Endodermal cell (in vitro differentiated cells): Measurements from ENCODE around the gene P2RX7. TPM values are rescaled to one million over a fixed set of nuclear protein-coding genes. Genes with fewer than 3 reads are reported as not detected.

Experiments used
- DNase-seq: peaks from one replicate; pipeline ENCODE4 v3.0.0-alpha.2; 2017
- H3K27ac ChIP-seq: 2 replicates; pipeline ENCODE4 v1.5.1; 2013; ENCODE audit warnings: mild to moderate bottlenecking, low read depth, low read length, moderate library complexity
- H3K27me3 ChIP-seq: 2 replicates; pipeline ENCODE4 v1.6.1; 2013; ENCODE audit warnings: mild to moderate bottlenecking, low read length, moderate library complexity; ENCODE audit not compliant: insufficient read depth, control insufficient read depth, poor library complexity, severe bottlenecking
- H3K36me3 ChIP-seq: 2 replicates; pipeline ENCODE4 v1.7.0; 2013; ENCODE audit warnings: mild to moderate bottlenecking, low read length, moderate library complexity; ENCODE audit not compliant: control insufficient read depth, insufficient read depth
- H3K4me1 ChIP-seq: one replicate; pipeline ENCODE4 v1.7.0; 2013; ENCODE audit warnings: low read length; ENCODE audit not compliant: control insufficient read depth, insufficient read depth
- H3K4me3 ChIP-seq: 2 replicates; pipeline ENCODE4 v1.5.1; 2013; ENCODE audit warnings: mild to moderate bottlenecking, low read length, moderate library complexity
- H3K9ac ChIP-seq: 2 replicates; pipeline ENCODE4 v1.6.1; 2013; ENCODE audit warnings: mild to moderate bottlenecking, low read length, moderate library complexity; ENCODE audit not compliant: poor library complexity, severe bottlenecking; ENCODE audit errors: extremely low read depth
- H3K9me3 ChIP-seq: 2 replicates; pipeline ENCODE4 v1.6.1; 2013; ENCODE audit warnings: mild to moderate bottlenecking, low read length, moderate library complexity; ENCODE audit not compliant: control insufficient read depth
- H3K27ac Mint-ChIP-seq: 2 replicates; pipeline ENCODE4 v1.8.0; 2020; ENCODE audit warnings: mixed read lengths
- H3K27me3 Mint-ChIP-seq: 2 replicates; pipeline ENCODE4 v1.8.0; 2021; ENCODE audit warnings: mild to moderate bottlenecking, mixed read lengths; ENCODE audit not compliant: insufficient read depth
- H3K36me3 Mint-ChIP-seq: 2 replicates; pipeline ENCODE4 v1.8.0; 2020; ENCODE audit warnings: low read depth, mixed read lengths
- H3K4me1 Mint-ChIP-seq: 2 replicates; pipeline ENCODE4 v1.8.0; 2020; ENCODE audit warnings: mixed read lengths
- H3K4me3 Mint-ChIP-seq: 2 replicates; pipeline ENCODE4 v1.8.0; 2020; ENCODE audit warnings: mild to moderate bottlenecking, moderate library complexity, mixed read lengths
- H3K9me3 Mint-ChIP-seq: 2 replicates; pipeline ENCODE4 v1.8.0; 2020; ENCODE audit warnings: mild to moderate bottlenecking, mixed read lengths
- CTCF ChIP-seq: fragments of 200-600 bp; sonication (generic); conservative IDR thresholded peaks from 2 replicates; pipeline ENCODE4 v1.5.0; 2021; ENCODE audit warnings: antibody characterized with exemption, mild to moderate bottlenecking
- WGBS, 2 experiments: methylation state at CpG; one replicate each; pipeline versions ENCODE4 v1.1.5 to v1.1.7; 2013; ENCODE audit warnings: missing lambda C conversion rate in 2 of 2, mixed read lengths in 1 of 2; ENCODE audit not compliant: insufficient coverage in 1 of 2, insufficient read length in 1 of 2; 5-methylcytosine and 5-hydroxymethylcytosine counted together
- total RNA-seq, 2 donors: library from RNA; stranded (reverse); fragmentation: NEBNext Ultra II Directional in 1 of 2; extraction: Animal tissue kit (Norgen Biotek cat#: 25700) in 1 of 2; gene quantifications; 2 replicates in 1 of 2; 3 replicates in 1 of 2; pipeline ENCODE4 v1.2.1, GENCODE V29; 2021

The P2RX7 gene
- total RNA-seq, 2 donors from 2014 or later, result 0.18 TPM; not detected in 1

- Histone ChIP-seq H3K27me3 (peaks cover 95% of the 10 kb centered on the region), H3K36me3 (no peaks in the 10 kb centered on the region), H3K4me1 (no peaks in the 10 kb centered on the region), H3K9ac (no peak overlapping the region), H3K4me3 (no peak overlapping the region), H3K9me3 (no peaks in the 10 kb centered on the region), H3K27ac (no peak overlapping the region)
- WGBS, 2 experiments, result 93% methylated on average over 1 of the region's 3 CpGs; no CpG with 5 or more reads in 1 of the 2 experiments
- no peak for DNase-seq
- TF ChIP-seq CTCF, result no peak
- Mint-ChIP-seq H3K9me3 (no peaks in the 10 kb centered on the region), H3K4me1 (no peaks in the 10 kb centered on the region), H3K36me3 (no peaks in the 10 kb centered on the region), H3K27me3 (peaks cover 73% of the 10 kb centered on the region), H3K27ac (no peak overlapping the region), H3K4me3 (no peak overlapping the region)
Measured at GRCh38 chr12:121167951-121168350, 35.3 kb downstream of the P2RX7 start.

- Histone ChIP-seq H3K27ac (no peak overlapping the region), H3K4me3 (no peak overlapping the region), H3K9ac (no peak overlapping the region), H3K9me3 (no peaks in the 10 kb centered on the region), H3K27me3 (peaks cover 98% of the 10 kb centered on the region), H3K36me3 (no peaks in the 10 kb centered on the region), H3K4me1 (no peaks in the 10 kb centered on the region)
- peaks cover 82% of the 10 kb centered on the region for H3K27me3 Mint-ChIP-seq
- no peaks in the 10 kb centered on the region for H3K4me1 Mint-ChIP-seq
- no peak overlapping the region for H3K4me3 Mint-ChIP-seq
- no peak overlapping the region for H3K27ac Mint-ChIP-seq
- no peaks in the 10 kb centered on the region for H3K36me3 Mint-ChIP-seq
- H3K9me3 Mint-ChIP-seq, result no peaks in the 10 kb centered on the region
- TF ChIP-seq CTCF, result no peak
- no peak for DNase-seq
- WGBS, 2 experiments, result 61 to 67% methylated on average over 5 of the region's 5 CpGs
Measured at GRCh38 chr12:121170151-121170550, 37.5 kb downstream of the P2RX7 start.

GRCh38 chr12:121170611-121171260 is 38.1 kb downstream of the P2RX7 start:
- Histone ChIP-seq H3K4me1 (no peaks in the 10 kb centered on the region), H3K27ac (no peak overlapping the region), H3K4me3 (no peak overlapping the region), H3K36me3 (no peaks in the 10 kb centered on the region), H3K9me3 (no peaks in the 10 kb centered on the region), H3K9ac (no peak overlapping the region), H3K27me3 (peaks cover 98% of the 10 kb centered on the region)
- H3K27ac Mint-ChIP-seq, result no peak overlapping the region
- H3K36me3 Mint-ChIP-seq, result no peaks in the 10 kb centered on the region
- no peak for TF ChIP-seq CTCF
- H3K9me3 Mint-ChIP-seq, result no peaks in the 10 kb centered on the region
- no peaks in the 10 kb centered on the region for H3K4me1 Mint-ChIP-seq
- H3K4me3 Mint-ChIP-seq, result no peak overlapping the region
- H3K27me3 Mint-ChIP-seq, result peaks cover 82% of the 10 kb centered on the region
- WGBS, 2 experiments, result 86% methylated on average over 9 to 12 of the region's 14 CpGs
- DNase-seq, result no peak
